Activated B cell treated with CpG ODN at 0.5 μM for 24 hours (primary cell): ENCODE data around the gene ID2. TPM values are rescaled to one million over a fixed set of nuclear protein-coding genes. Genes with fewer than 3 reads are reported as not detected.

Experiments used
- ATAC-seq: fragments of 200-7000 bp; cut with Tn5 transposase; one replicate; pipeline ENCODE4 v1.10.0; 2021; ENCODE audit warnings: low read depth, mild to moderate bottlenecking, moderate library complexity
- CTCF ChIA-PET: fragments of 350-600 bp; sonication (Branson Sonifier 250); formaldehyde crosslinking; loops from one replicate; lab custom pipeline; 2021; ENCODE audit warnings: antibody characterized with exemption; lab: Charles Lee
- POLR2A ChIA-PET: fragments of 350-600 bp; sonication (Branson Sonifier 250); formaldehyde crosslinking; loops from one replicate; lab custom pipeline; 2021; ENCODE audit warnings: antibody characterized with exemption; lab: Charles Lee
- DNase-seq: peaks from one replicate; pipeline ENCODE4 v3.0.0; 2022
- H3K27ac Mint-ChIP-seq: one replicate; pipeline ENCODE4 v1.8.0; 2020; ENCODE audit warnings: mixed read lengths
- H3K27me3 Mint-ChIP-seq: one replicate; pipeline ENCODE4 v1.8.0; 2021; ENCODE audit warnings: mixed read lengths
- H3K36me3 Mint-ChIP-seq: one replicate; pipeline ENCODE4 v1.8.0; 2021; ENCODE audit warnings: low read depth, mixed read lengths
- H3K4me1 Mint-ChIP-seq: one replicate; pipeline ENCODE4 v1.8.0; 2021; ENCODE audit warnings: mixed read lengths
- H3K4me3 Mint-ChIP-seq: one replicate; pipeline ENCODE4 v1.8.0; 2020; ENCODE audit warnings: mild to moderate bottlenecking, mixed read lengths
- H3K9me3 Mint-ChIP-seq: one replicate; pipeline ENCODE4 v1.8.0; 2020; ENCODE audit warnings: mixed read lengths
- intact Hi-C: fragments of 100-400 bp; cut with micrococcal nuclease; formaldehyde crosslinking; loops from one replicate; pipeline ENCODE4 v1.15.1; 2024
- total RNA-seq: library from RNA; stranded (reverse); gene quantifications from 2 replicates; pipeline ENCODE4 v1.2.3, GENCODE V29; 2022
- TF ChIP-seq, protein P1 (sequence below): fragments of 200-600 bp; IDR thresholded peaks from one replicate; pipeline ENCODE4 v1.8.0; 2022; ENCODE audit warnings: antibody characterized with exemption, mild to moderate bottlenecking

The ID2 gene
- total RNA-seq, 1 donor from 2014 or later: 8.1 TPM

- DNase-seq (no peak), ATAC-seq (no peak)
- intact Hi-C loops: no loop called here
- Mint-ChIP-seq H3K27me3 (peaks cover 56% of the 10 kb centered on the region), H3K4me1 (no peaks in the 10 kb centered on the region), H3K36me3 (no peaks in the 10 kb centered on the region), H3K4me3 (no peak overlapping the region), H3K9me3 (no peaks in the 10 kb centered on the region), H3K27ac (no peak overlapping the region)
- POLR2A ChIA-PET: no interaction called here
- CTCF ChIA-PET: no interaction called here
- TF ChIP-seq, protein P1, sequence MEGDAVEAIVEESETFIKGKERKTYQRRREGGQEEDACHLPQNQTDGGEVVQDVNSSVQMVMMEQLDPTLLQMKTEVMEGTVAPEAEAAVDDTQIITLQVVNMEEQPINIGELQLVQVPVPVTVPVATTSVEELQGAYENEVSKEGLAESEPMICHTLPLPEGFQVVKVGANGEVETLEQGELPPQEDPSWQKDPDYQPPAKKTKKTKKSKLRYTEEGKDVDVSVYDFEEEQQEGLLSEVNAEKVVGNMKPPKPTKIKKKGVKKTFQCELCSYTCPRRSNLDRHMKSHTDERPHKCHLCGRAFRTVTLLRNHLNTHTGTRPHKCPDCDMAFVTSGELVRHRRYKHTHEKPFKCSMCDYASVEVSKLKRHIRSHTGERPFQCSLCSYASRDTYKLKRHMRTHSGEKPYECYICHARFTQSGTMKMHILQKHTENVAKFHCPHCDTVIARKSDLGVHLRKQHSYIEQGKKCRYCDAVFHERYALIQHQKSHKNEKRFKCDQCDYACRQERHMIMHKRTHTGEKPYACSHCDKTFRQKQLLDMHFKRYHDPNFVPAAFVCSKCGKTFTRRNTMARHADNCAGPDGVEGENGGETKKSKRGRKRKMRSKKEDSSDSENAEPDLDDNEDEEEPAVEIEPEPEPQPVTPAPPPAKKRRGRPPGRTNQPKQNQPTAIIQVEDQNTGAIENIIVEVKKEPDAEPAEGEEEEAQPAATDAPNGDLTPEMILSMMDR: no peak
These were observed 22.6 kb upstream of the ID2 start for GRCh38 chr2:8659092-8659734.

- no peak for ATAC-seq
- ChIA-PET CTCF (no interaction called here), POLR2A (no interaction called here)
- intact Hi-C loops: no loop called here
- Mint-ChIP-seq H3K4me3 (no peak overlapping the region), H3K27ac (no peak overlapping the region), H3K36me3 (no peaks in the 10 kb centered on the region), H3K27me3 (peaks cover 53% of the 10 kb centered on the region), H3K4me1 (no peaks in the 10 kb centered on the region), H3K9me3 (no peaks in the 10 kb centered on the region)
- TF ChIP-seq, protein P1: no peak
- DNase-seq: no peak
These were observed 21.9 kb upstream of the ID2 start for GRCh38 chr2:8659735-8660492.

DNA sequence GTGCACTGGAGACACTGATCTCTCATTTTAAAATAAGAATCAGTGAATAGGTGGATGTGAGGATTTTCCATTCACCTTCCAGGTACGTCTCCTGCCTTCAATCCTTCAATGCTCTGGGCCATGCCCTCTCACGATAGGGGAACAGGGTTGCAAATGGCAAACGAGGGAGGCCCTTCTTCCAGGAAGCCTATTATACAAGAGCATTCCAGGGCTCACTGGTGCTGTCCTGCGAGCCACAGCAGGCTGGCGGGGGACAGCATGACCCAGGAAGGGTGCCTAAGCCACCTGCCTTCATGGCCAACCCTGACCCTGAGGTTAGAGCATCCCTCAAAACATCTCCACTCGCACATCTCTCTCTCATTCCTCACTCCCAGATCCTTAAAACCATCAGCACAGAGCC, 20.6 kb upstream of the ID2 start:
- TF ChIP-seq, protein P1: no peak
- Mint-ChIP-seq H3K36me3 (no peaks in the 10 kb centered on the region), H3K4me3 (no peak overlapping the region), H3K4me1 (no peaks in the 10 kb centered on the region), H3K9me3 (no peaks in the 10 kb centered on the region), H3K27me3 (peaks cover 47% of the 10 kb centered on the region), H3K27ac (no peak overlapping the region)
- DNase-seq (no peak), ATAC-seq (no peak)
- intact Hi-C loops: no loop called here
- POLR2A ChIA-PET: no interaction called here
- CTCF ChIA-PET: no interaction called here

DNA sequence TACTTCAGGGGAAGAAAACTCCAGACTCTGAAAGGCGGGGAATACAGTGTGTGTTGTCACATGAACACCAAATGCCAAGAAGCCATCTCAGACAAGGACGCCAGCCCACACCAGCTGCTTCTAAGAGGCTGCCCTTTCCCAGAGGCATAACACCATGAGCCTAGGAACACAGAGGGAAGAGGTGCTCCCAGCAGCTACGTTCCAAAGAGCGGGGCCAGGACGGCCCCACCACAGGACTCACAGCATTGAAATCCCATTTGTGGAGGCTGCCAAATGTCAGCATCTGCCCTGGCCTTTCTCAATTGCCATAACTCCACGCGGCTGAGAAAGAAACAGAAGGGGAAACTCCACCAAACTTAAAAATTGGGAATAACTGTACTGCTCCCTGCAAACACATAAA, 20.1 kb upstream of the ID2 start:
- intact Hi-C loops: no loop called here
- TF ChIP-seq, protein P1: no peak
- CTCF ChIA-PET: no interaction called here
- ATAC-seq: no peak
- Mint-ChIP-seq H3K27ac (no peak overlapping the region), H3K27me3 (peaks cover 45% of the 10 kb centered on the region), H3K4me3 (no peak overlapping the region), H3K4me1 (no peaks in the 10 kb centered on the region), H3K36me3 (no peaks in the 10 kb centered on the region), H3K9me3 (no peaks in the 10 kb centered on the region)
- POLR2A ChIA-PET: no interaction called here
- DNase-seq: no peak

DNA sequence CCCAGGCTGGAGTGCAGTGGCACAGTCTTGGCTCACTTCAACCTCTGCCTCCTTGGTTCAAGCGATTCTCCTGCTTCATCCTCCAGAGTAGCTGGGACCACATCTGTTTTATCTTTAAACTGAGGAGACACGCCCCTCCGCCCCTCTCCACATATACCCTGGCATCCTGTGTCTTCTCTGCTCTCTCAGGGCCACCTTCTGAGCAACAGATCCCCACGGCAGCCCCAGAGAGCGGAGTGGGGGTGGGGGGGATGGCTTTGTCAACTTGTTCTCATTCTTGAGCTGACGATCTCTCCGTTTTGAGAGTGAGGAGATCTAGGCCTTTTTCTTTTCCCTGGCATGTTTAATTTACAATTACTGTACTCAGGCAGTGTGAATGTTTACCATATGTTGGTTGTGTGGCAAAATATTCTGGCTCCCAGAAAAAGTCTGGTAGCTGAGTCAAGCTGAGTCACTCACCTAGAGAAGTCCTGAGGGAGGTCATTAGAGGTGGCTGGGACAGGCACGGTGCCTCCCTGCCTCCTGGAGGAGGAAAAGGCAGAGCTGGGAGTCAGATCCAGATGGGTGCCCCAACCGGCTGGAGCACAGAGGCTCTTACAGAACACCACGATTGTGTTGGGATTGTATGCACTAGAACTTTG, 19.5 kb upstream of the ID2 start:
- TF ChIP-seq, protein P1: no peak
- H3K27me3 Mint-ChIP-seq: peaks cover 43% of the 10 kb centered on the region
- no peak overlapping the region for H3K4me3 Mint-ChIP-seq

More for the DNA sequence above, 19.5 kb upstream of the ID2 start:
- CTCF ChIA-PET: no interaction called here
- intact Hi-C loops: no loop called here
- ATAC-seq (no peak), DNase-seq (no peak)
- H3K36me3 Mint-ChIP-seq: no peaks in the 10 kb centered on the region
- no peaks in the 10 kb centered on the region for H3K4me1 Mint-ChIP-seq
- no peaks in the 10 kb centered on the region for H3K9me3 Mint-ChIP-seq
- H3K27ac Mint-ChIP-seq: no peak overlapping the region
- POLR2A ChIA-PET: no interaction called here
